Mucosa of stomach (tissue), 1 donor: ENCODE data around the gene MXI1.
"Not testable (repeated sequence)": the region's sequence is repeated elsewhere in the genome, so short reads cannot be mapped to it uniquely, and the experiment has no call there.

Experiments
- H3K27me3 ChIP-seq: one replicate; pipeline ENCODE4 v1.7.0; 2013; ENCODE audit warnings: mild to moderate bottlenecking, low read length; ENCODE audit not compliant: control insufficient read depth, insufficient read depth
- H3K36me3 ChIP-seq: one replicate; pipeline ENCODE4 v1.7.0; 2013; ENCODE audit warnings: low read length; ENCODE audit not compliant: control insufficient read depth, insufficient read depth
- H3K4me1 ChIP-seq: one replicate; pipeline ENCODE4 v1.7.0; 2013; ENCODE audit warnings: mild to moderate bottlenecking, low read length; ENCODE audit not compliant: control insufficient read depth, insufficient read depth
- H3K4me3 ChIP-seq: one replicate; pipeline ENCODE4 v1.7.0; 2013; ENCODE audit warnings: low read length
- H3K9ac ChIP-seq: one replicate; pipeline ENCODE4 v1.7.0; 2013; ENCODE audit warnings: mild to moderate bottlenecking, low read length, moderate library complexity
- H3K9me3 ChIP-seq: one replicate; pipeline ENCODE4 v1.7.0; 2013; ENCODE audit warnings: mild to moderate bottlenecking, low read length, moderate library complexity; ENCODE audit not compliant: control insufficient read depth
- donor health status: Pancreatic carcinoma.

Gene MXI1

GRCh38 chr10:110170142-110170971 lies 37.0 kb upstream of the MXI1 start:
- H3K9ac ChIP-seq = no peak overlapping the region
- H3K4me1 ChIP-seq = peaks cover 16% of the 10 kb centered on the region
- H3K36me3 ChIP-seq = no peaks in the 10 kb centered on the region
- H3K4me3 ChIP-seq = no peak overlapping the region
- H3K9me3 ChIP-seq = no peaks in the 10 kb centered on the region
- peaks cover 28% of the 10 kb centered on the region for H3K27me3 ChIP-seq

GRCh38 chr10:110171032-110171431 lies 36.4 kb upstream of the MXI1 start:
- no peaks in the 10 kb centered on the region for H3K36me3 ChIP-seq
- peaks cover 16% of the 10 kb centered on the region for H3K4me1 ChIP-seq
- H3K27me3 ChIP-seq = peaks cover 23% of the 10 kb centered on the region
- no peaks in the 10 kb centered on the region for H3K9me3 ChIP-seq
- H3K4me3 ChIP-seq = no peak overlapping the region
- H3K9ac ChIP-seq = no peak overlapping the region

GRCh38 chr10:110172155-110172554 lies 35.2 kb upstream of the MXI1 start:
- H3K9me3 ChIP-seq = no peaks in the 10 kb centered on the region
- H3K9ac ChIP-seq = no peak overlapping the region
- H3K4me1 ChIP-seq = peaks cover 16% of the 10 kb centered on the region
- no peak overlapping the region for H3K4me3 ChIP-seq
- H3K36me3 ChIP-seq = no peaks in the 10 kb centered on the region
- peaks cover 25% of the 10 kb centered on the region for H3K27me3 ChIP-seq

- Histone ChIP-seq H3K4me1 (peaks cover 7% of the 10 kb centered on the region), H3K27me3 (peaks cover 16% of the 10 kb centered on the region), H3K9ac (no peak overlapping the region), H3K4me3 (no peak overlapping the region), H3K9me3 (no peaks in the 10 kb centered on the region), H3K36me3 (no peaks in the 10 kb centered on the region)
These were observed 33.2 kb upstream of the MXI1 start for GRCh38 chr10:110174201-110174600.

- no peak overlapping the region for H3K4me3 ChIP-seq
- peaks cover 10% of the 10 kb centered on the region for H3K27me3 ChIP-seq
- H3K4me1 ChIP-seq = peaks cover 6% of the 10 kb centered on the region
- no peaks in the 10 kb centered on the region for H3K9me3 ChIP-seq
- no peak overlapping the region for H3K9ac ChIP-seq
- H3K36me3 ChIP-seq = no peaks in the 10 kb centered on the region
These were observed 32.6 kb upstream of the MXI1 start for GRCh38 chr10:110174816-110175215.

GRCh38 chr10:110175406-110175805 lies 32.0 kb upstream of the MXI1 start:
- Histone ChIP-seq H3K36me3 (no peaks in the 10 kb centered on the region), H3K4me1 (peaks cover 6% of the 10 kb centered on the region), H3K9me3 (no peaks in the 10 kb centered on the region), H3K27me3 (peaks cover 6% of the 10 kb centered on the region), H3K4me3 (no peak overlapping the region), H3K9ac (no peak overlapping the region)

- Histone ChIP-seq H3K4me3 (no peak overlapping the region), H3K36me3 (no peaks in the 10 kb centered on the region), H3K4me1 (no peaks in the 10 kb centered on the region), H3K9me3 (no peaks in the 10 kb centered on the region), H3K9ac (no peak overlapping the region), H3K27me3 (peaks cover 3% of the 10 kb centered on the region)
These were observed 31.0 kb upstream of the MXI1 start for GRCh38 chr10:110176141-110177030.

- H3K9me3 ChIP-seq = no peaks in the 10 kb centered on the region
- no peaks in the 10 kb centered on the region for H3K4me1 ChIP-seq
- H3K4me3 ChIP-seq = no peak overlapping the region
- H3K36me3 ChIP-seq = no peaks in the 10 kb centered on the region
- peaks cover 3% of the 10 kb centered on the region for H3K27me3 ChIP-seq
- H3K9ac ChIP-seq = no peak overlapping the region
These were observed 28.2 kb upstream of the MXI1 start for GRCh38 chr10:110179220-110179619.

- no peak overlapping the region for H3K4me3 ChIP-seq
- H3K9me3 ChIP-seq = no peaks in the 10 kb centered on the region
- no peaks in the 10 kb centered on the region for H3K4me1 ChIP-seq
- H3K36me3 ChIP-seq = no peaks in the 10 kb centered on the region
- no peak overlapping the region for H3K9ac ChIP-seq
- H3K27me3 ChIP-seq = no peaks in the 10 kb centered on the region
These were observed 26.0 kb upstream of the MXI1 start for GRCh38 chr10:110181451-110181850.

- H3K27me3 ChIP-seq = no peaks in the 10 kb centered on the region
- H3K36me3 ChIP-seq = no peaks in the 10 kb centered on the region
- H3K9me3 ChIP-seq = no peaks in the 10 kb centered on the region
- no peaks in the 10 kb centered on the region for H3K4me1 ChIP-seq
- H3K4me3 ChIP-seq = no peak overlapping the region
- H3K9ac ChIP-seq = no peak overlapping the region
These were observed 25.5 kb upstream of the MXI1 start for GRCh38 chr10:110181911-110182310.

GRCh38 chr10:110184398-110184797 lies 23.0 kb upstream of the MXI1 start:
- H3K4me3 ChIP-seq = no peak overlapping the region
- H3K9ac ChIP-seq = no peak overlapping the region
- H3K27me3 ChIP-seq = no peaks in the 10 kb centered on the region
- no peaks in the 10 kb centered on the region for H3K9me3 ChIP-seq
- H3K4me1 ChIP-seq = no peaks in the 10 kb centered on the region
- no peaks in the 10 kb centered on the region for H3K36me3 ChIP-seq

GRCh38 chr10:110185646-110186182 lies 21.7 kb upstream of the MXI1 start:
- not testable (repeated sequence) for H3K9ac ChIP-seq, H3K4me3 ChIP-seq, H3K27me3 ChIP-seq, H3K9me3 ChIP-seq, H3K36me3 ChIP-seq, H3K4me1 ChIP-seq
